Liver (tissue), 9 donors: ENCODE data around the gene PI4K2A. TPM values are rescaled to one million over a fixed set of nuclear protein-coding genes. Genes with fewer than 3 reads are reported as not detected.

Experiments used
- DNase-seq: peaks from one replicate; pipeline ENCODE4 v3.0.0-alpha.2; 2017; ENCODE audit warnings: low spot score
- H3K27ac ChIP-seq, 2 donors: one replicate each; pipeline ENCODE4 v1.7.0; 2013; ENCODE audit warnings: inconsistent platforms in 2 of 2, low read length in 2 of 2, control low read depth in 1 of 2, low read depth in 1 of 2, mild to moderate bottlenecking in 1 of 2
- H3K27me3 ChIP-seq, 4 donors: one replicate each; pipeline versions ENCODE4 v1.6.1 to v1.7.0; 2013; ENCODE audit warnings: low read length in 3 of 4, inconsistent platforms in 1 of 4, mild to moderate bottlenecking in 1 of 4, moderate library complexity in 1 of 4; ENCODE audit not compliant: control insufficient read depth in 4 of 4, insufficient read depth in 4 of 4
- H3K36me3 ChIP-seq, 4 donors: one replicate each; pipeline versions ENCODE4 v1.6.1 to v1.7.0; 2013; ENCODE audit warnings: low read length in 3 of 4, mild to moderate bottlenecking in 3 of 4, low read depth in 1 of 4, moderate library complexity in 1 of 4; ENCODE audit not compliant: control insufficient read depth in 4 of 4, insufficient read depth in 3 of 4
- H3K4me1 ChIP-seq, 4 donors: one replicate each; pipeline versions ENCODE4 v1.6.1 to v1.7.0; 2013; ENCODE audit warnings: low read length in 3 of 4, mild to moderate bottlenecking in 3 of 4, moderate library complexity in 1 of 4; ENCODE audit not compliant: control insufficient read depth in 4 of 4, insufficient read depth in 4 of 4
- H3K4me3 ChIP-seq, 3 donors: one replicate each; pipeline versions ENCODE4 v1.6.1 to v1.7.0; 2013; ENCODE audit warnings: low read length in 3 of 3, control low read depth in 1 of 3, low read depth in 1 of 3, mild to moderate bottlenecking in 1 of 3
- H3K9ac ChIP-seq, 2 donors: one replicate each; pipeline ENCODE4 v1.7.0; 2013; ENCODE audit warnings: low read length in 2 of 2, mild to moderate bottlenecking in 2 of 2, moderate library complexity in 2 of 2, control low read depth in 1 of 2, low read depth in 1 of 2
- H3K9me3 ChIP-seq, 4 donors: one replicate each; pipeline versions ENCODE4 v1.6.1 to v1.7.0; 2013; ENCODE audit warnings: low read length in 3 of 4; ENCODE audit not compliant: control insufficient read depth in 4 of 4
- FOXA2 ChIP-seq: IDR thresholded peaks from 2 replicates; pipeline ENCODE4 v1.6.1; 2016; ENCODE audit warnings: antibody characterized with exemption
- GABPA ChIP-seq, 2 donors: IDR thresholded peaks in 1 of 2; conservative IDR thresholded peaks in 1 of 2; 2 replicates each; pipeline ENCODE4 v1.6.1; 2016; ENCODE audit warnings: antibody characterized with exemption in 2 of 2, mild to moderate bottlenecking in 1 of 2, moderate library complexity in 1 of 2
- HNF4A ChIP-seq, 2 donors: conservative IDR thresholded peaks; 2 replicates each; pipeline ENCODE4 v1.6.1; 2016; ENCODE audit warnings: antibody characterized with exemption in 2 of 2, mild to moderate bottlenecking in 2 of 2
- JUND ChIP-seq, 2 donors: IDR thresholded peaks; 2 replicates each; pipeline ENCODE4 v1.6.1; 2016; ENCODE audit warnings: antibody characterized with exemption in 2 of 2
- NR2F2 ChIP-seq: IDR thresholded peaks from 2 replicates; pipeline ENCODE4 v1.6.1; 2016; ENCODE audit warnings: antibody characterized with exemption
- RAD21 ChIP-seq, 2 donors: IDR thresholded peaks; 2 replicates each; pipeline ENCODE4 v1.6.1; 2016; ENCODE audit warnings: antibody characterized with exemption in 2 of 2, mild to moderate bottlenecking in 2 of 2
- RXRA ChIP-seq, 2 donors: IDR thresholded peaks; 2 replicates each; pipeline ENCODE4 v1.6.1; 2017 to 2018; ENCODE audit warnings: antibody characterized with exemption in 2 of 2, mild to moderate bottlenecking in 1 of 2
- TAF1 ChIP-seq: conservative IDR thresholded peaks from 2 replicates; pipeline ENCODE4 v1.6.1; 2016; ENCODE audit warnings: antibody characterized with exemption, mild to moderate bottlenecking
- WGBS: extraction: QIAGEN DNeasy Blood & Tissue Kit; methylation state at CpG from one replicate; pipeline ENCODE4 v1.1.7; 2013; 5-methylcytosine and 5-hydroxymethylcytosine counted together
- polyA plus RNA-seq, 2 donors: library from polyadenylated mRNA; stranded (reverse) in 1 of 2; unstranded in 1 of 2; fragments of 200-250 nt in 1 of 2; fragments of >200 nt in 1 of 2; fragmentation: Nextera tagmentation in 1 of 2; extraction: Ambion mirVana in 1 of 2; gene quantifications; one replicate each; pipeline versions ENCODE4 v1.2.1 to v1.2.3, GENCODE V29; 2013 to 2015
- total RNA-seq, 2 donors: library from RNA; depleted of rRNA; stranded (reverse); fragments of >200 nt; gene quantifications; one replicate each; pipeline ENCODE4 v1.2.3, GENCODE V29; 2014
- TF ChIP-seq, protein P1 (sequence below): fragments of 150-350 bp; IDR thresholded peaks from 2 replicates; pipeline ENCODE4 v1.5.1; 2017; ENCODE audit warnings: improper control_type of control experiment, low read depth, low read length; ENCODE audit not compliant: missing input control
- TF ChIP-seq, protein P2 (sequence below): IDR thresholded peaks from 2 replicates; pipeline ENCODE4 v1.6.1; 2016; ENCODE audit warnings: antibody characterized with exemption
- donor health status: healthy.
- donor health status: healthy.
- donor health status: healthy.
- donor health status: healthy.
- donor health status: healthy.

Gene PI4K2A
- total and polyA plus RNA-seq, 4 donors = 4.4 to 17.6 (median 11.2) TPM

DNA sequence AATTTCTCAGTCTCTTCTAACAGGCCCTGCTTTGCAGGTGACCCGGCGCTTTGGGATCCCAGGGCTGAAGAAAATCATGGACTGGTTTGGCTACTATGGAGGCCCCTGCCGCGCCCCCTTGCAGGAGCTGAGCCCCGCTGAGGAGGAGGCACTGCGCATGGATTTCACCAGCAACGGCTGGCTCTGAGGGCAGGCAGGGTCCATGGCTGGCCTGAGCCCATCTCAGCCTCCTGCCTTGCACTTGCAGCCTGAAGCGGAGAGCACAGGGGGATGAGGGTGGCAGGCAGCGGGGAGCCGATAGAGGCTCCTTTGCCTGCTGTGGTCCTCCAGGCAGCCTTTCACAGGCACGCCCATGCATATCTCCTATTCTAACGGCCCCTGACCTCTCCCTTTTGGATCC lies 29.0 kb upstream of the PI4K2A start:
- Histone ChIP-seq H3K9me3 (no peaks in the 10 kb centered on the region), H3K4me1 (no peaks in the 10 kb centered on the region), H3K36me3 (peaks cover 0 to 3% (median 1%) of the 10 kb centered on the region in 4 donors), H3K27me3 (no peaks in the 10 kb centered on the region), H3K4me3 (no peak overlapping the region), H3K27ac (no peak overlapping the region), H3K9ac (no peak overlapping the region)
- TF ChIP-seq, protein P1, sequence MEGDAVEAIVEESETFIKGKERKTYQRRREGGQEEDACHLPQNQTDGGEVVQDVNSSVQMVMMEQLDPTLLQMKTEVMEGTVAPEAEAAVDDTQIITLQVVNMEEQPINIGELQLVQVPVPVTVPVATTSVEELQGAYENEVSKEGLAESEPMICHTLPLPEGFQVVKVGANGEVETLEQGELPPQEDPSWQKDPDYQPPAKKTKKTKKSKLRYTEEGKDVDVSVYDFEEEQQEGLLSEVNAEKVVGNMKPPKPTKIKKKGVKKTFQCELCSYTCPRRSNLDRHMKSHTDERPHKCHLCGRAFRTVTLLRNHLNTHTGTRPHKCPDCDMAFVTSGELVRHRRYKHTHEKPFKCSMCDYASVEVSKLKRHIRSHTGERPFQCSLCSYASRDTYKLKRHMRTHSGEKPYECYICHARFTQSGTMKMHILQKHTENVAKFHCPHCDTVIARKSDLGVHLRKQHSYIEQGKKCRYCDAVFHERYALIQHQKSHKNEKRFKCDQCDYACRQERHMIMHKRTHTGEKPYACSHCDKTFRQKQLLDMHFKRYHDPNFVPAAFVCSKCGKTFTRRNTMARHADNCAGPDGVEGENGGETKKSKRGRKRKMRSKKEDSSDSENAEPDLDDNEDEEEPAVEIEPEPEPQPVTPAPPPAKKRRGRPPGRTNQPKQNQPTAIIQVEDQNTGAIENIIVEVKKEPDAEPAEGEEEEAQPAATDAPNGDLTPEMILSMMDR = no peak
- no peak for TF ChIP-seq NR2F2
- TF ChIP-seq FOXA2 = no peak
- TF ChIP-seq JUND (IDR thresholded peaks at IDR 0.05) = no peak
- TF ChIP-seq GABPA (IDR thresholded peaks at IDR 0.05 in 1 of 2, conservative IDR thresholded peaks at IDR 0.05 in 1 of 2) = no peak
- 89% methylated on average over 12 of the region's 12 CpGs for WGBS
- DNase-seq = no peak

DNA sequence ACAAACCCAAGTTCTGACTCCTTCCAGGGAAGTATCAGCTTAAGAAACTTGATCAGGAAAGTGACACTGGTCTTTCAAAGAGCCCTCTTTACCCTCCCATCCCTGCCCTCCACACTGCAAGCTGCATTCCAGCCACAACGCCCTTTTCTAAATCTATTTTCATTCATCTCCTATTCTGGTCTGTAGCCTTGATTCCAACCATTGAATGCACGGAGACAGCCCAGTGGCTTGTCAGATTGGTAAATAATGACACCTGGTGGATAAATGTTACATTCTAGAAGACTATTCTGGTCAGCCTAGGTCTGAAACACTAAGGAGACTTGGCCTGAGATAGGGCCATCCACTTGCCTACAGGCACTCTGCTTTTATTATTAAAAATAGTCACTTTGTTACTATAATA lies 28.1 kb upstream of the PI4K2A start:
- WGBS = 44% methylated on average over 2 of the region's 2 CpGs
- Histone ChIP-seq H3K4me1 (no peaks in the 10 kb centered on the region), H3K27ac (no peak overlapping the region), H3K9ac (no peak overlapping the region), H3K27me3 (no peaks in the 10 kb centered on the region), H3K4me3 (no peak overlapping the region), H3K36me3 (peaks cover 0 to 3% (median 0%) of the 10 kb centered on the region in 4 donors), H3K9me3 (no peaks in the 10 kb centered on the region)
- no peak for DNase-seq
- TF ChIP-seq, protein P2, sequence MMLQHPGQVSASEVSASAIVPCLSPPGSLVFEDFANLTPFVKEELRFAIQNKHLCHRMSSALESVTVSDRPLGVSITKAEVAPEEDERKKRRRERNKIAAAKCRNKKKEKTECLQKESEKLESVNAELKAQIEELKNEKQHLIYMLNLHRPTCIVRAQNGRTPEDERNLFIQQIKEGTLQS = no peak
- TF ChIP-seq, protein P1 = peak; percentile 51
- peak; percentile 87 for TF ChIP-seq RAD21 (IDR thresholded peaks at IDR 0.05)

DNA sequence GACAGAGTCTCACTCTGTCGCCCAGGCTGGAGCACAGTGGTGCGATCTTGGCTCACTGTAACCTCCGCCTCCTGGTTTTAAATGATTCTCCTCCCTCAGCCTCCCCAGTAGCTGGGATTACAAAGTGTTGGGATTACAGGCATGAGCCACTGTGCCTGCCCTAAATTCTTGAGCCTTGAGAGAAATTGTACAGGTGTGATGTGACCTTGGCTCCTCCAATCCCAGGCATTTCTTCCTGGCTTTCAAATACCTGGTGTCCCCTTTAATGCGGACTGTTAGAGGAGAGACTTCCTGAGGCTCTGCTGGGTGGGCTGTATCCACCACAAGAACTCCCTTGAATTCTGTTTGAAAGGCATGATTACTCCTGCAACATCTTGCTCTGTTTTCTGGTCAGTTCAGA lies 22.2 kb upstream of the PI4K2A start:
- H3K9me3 ChIP-seq = no peaks in the 10 kb centered on the region
- no peaks in the 10 kb centered on the region for H3K36me3 ChIP-seq
- no peak for DNase-seq
- 94% methylated on average over 4 of the region's 4 CpGs for WGBS
- TF ChIP-seq TAF1 = no peak
- TF ChIP-seq GABPA (IDR thresholded peaks at IDR 0.05 in 1 of 2, conservative IDR thresholded peaks at IDR 0.05 in 1 of 2) = no peak
- TF ChIP-seq HNF4A (conservative IDR thresholded peaks at IDR 0.05) = no peak
- no peak for TF ChIP-seq RXRA (IDR thresholded peaks at IDR 0.05)
- H3K4me1 ChIP-seq = peaks cover 0 to 3% (median 2%) of the 10 kb centered on the region in 4 donors
- H3K4me3 ChIP-seq = no peak overlapping the region
- H3K27ac ChIP-seq = no peak overlapping the region
- H3K9ac ChIP-seq = no peak overlapping the region
- no peaks in the 10 kb centered on the region for H3K27me3 ChIP-seq
